ENCODE data around the gene LARP4B. TPM values are rescaled to one million over a fixed set of nuclear protein-coding genes. Genes with fewer than 3 reads are reported as not detected.
A peak's percentile ranks its signal among the peaks of the same experiment; 100 is the strongest.

The LARP4B gene
- total RNA-seq = 101 TPM in 2 replicates
- 22.9 and 27.4 TPM in 2 replicates for polyA plus RNA-seq
- polyA plus RNA-seq (2011; cell fraction: cytosol; rRNA removed) = 23.0 and 26.8 TPM in 2 replicates
- polyA plus RNA-seq (2011; cell fraction: nucleus; rRNA removed) = 98.7 and 106 TPM in 2 replicates
- 33.7 and 34.0 TPM in 2 replicates for polyA plus RNA-seq (2012)
- polyA minus RNA-seq = 115 and 135 TPM in 2 replicates
- 44.7 TPM for polyA minus RNA-seq (2011; cell fraction: cytosol; rRNA and poly(A)+ RNA removed)
- 132 and 144 TPM in 2 replicates for polyA minus RNA-seq (2011; cell fraction: nucleus; rRNA and poly(A)+ RNA removed)
- percentile 94 among the genes with signal in this experiment for Bru-seq, nascent RNA
- percentile 87 among the genes with signal in this experiment for BruChase-seq, experiment 1, labeled RNA remaining after a 6-hour chase
- BruChase-seq, experiment 2, labeled RNA remaining after a 2-hour chase = percentile 93 among the genes with signal in this experiment
- long read RNA-seq, full-length matches to known transcripts = 17 of 52 reads
- long read RNA-seq, partial matches to known transcripts = 9 of 52 reads
- long read RNA-seq, other reads (novel, unspliced or antisense) = 26 of 52 reads

- FAIRE-seq (peak; percentile 77), DNase-seq (ENCODE audit: low read depth, low spot score) (peak; percentile 98)
- no peaks in the 10 kb centered on the region for H3K27me3 ChIP-seq (ENCODE audit: control insufficient read depth in 2 of 2, insufficient read depth in 2 of 2, low read length in 2 of 2)
- H3K4me2 ChIP-seq (ENCODE audit: insufficient read depth, low read length) = peak within 1 kb of the TSS; percentile 97
- peak within 1 kb of the TSS; percentile 28 to 82 (median 77) for H3K4me3 ChIP-seq (replicated peaks in 1 of 3; ENCODE audit: insufficient read depth in 1 of 3, low read depth in 1 of 3, low read length in 3 of 3)
- peaks cover 6% of the 10 kb centered on the region for H4K20me1 ChIP-seq (replicated peaks; ENCODE audit: control insufficient read depth, extremely low read depth, insufficient read depth, low read length)
- peaks cover 12% of the 10 kb centered on the region for H3K4me1 ChIP-seq (ENCODE audit: control insufficient read depth, extremely low read depth, insufficient read depth, low read length)
- H2AFZ ChIP-seq (ENCODE audit: low read depth, low read length) = peak within 1 kb of the TSS; percentile 49
- no peaks in the 10 kb centered on the region for H3K9me3 ChIP-seq (replicated peaks; ENCODE audit: control insufficient read depth, insufficient read depth, low read length)
- intact Hi-C loops (cut with micrococcal nuclease) (loop anchor here (1.0 to 2.0 kb wide), 2 partner anchors 57 to 118 kb away; partner anchors contain the start of genes GTPBP4 and IDI1), dilution Hi-C loops (cut with MboI; ENCODE audit: extremely low pct_ligation_motif_present, low sequenced_read_pairs) (no loop called here)
- H3K9me1 ChIP-seq (replicated peaks; ENCODE audit: control insufficient read depth, extremely low read depth, insufficient read depth, low read length) = no peaks in the 10 kb centered on the region
- POLR2A ChIA-PET = interaction anchor here (0.8 to 2.2 kb wide), 2 partner anchors 55 to 125 kb away, joined by 5 read pairs; partner anchors contain the start of gene WDR37
- H3K79me2 ChIP-seq (ENCODE audit: control insufficient read depth, insufficient read depth, low read length) = peaks cover 48% of the 10 kb centered on the region
- no peak for TF ChIP-seq FOS (IDR thresholded peaks at IDR 0.05; ENCODE audit: borderline replicate concordance, insufficient read depth, low read length)
- no peak for TF ChIP-seq MYC (IDR thresholded peaks at IDR 0.05; ENCODE audit: low read depth, low read length)
- TF ChIP-seq CTCF (IDR thresholded peaks at IDR 0.05; ENCODE audit: extremely low read depth in 1 of 2, insufficient read depth in 1 of 2, low read depth in 1 of 2, low read length in 2 of 2) = no peak
- peak; percentile 36 for TF ChIP-seq POLR2A (IDR thresholded peaks at IDR 0.05; ENCODE audit: low read depth, low read length)
- TF ChIP-seq POLR2AphosphoS5 (IDR thresholded peaks at IDR 0.05; ENCODE audit: insufficient read depth, low read depth, low read length) = peak; percentile 69
- no peak for TF ChIP-seq GATA2 (IDR thresholded peaks at IDR 0.05; ENCODE audit: insufficient read depth, insufficient read length, low read depth, low read length)
- no TSS peak for BruUV-seq (replicated peaks)
- CTCF ChIA-PET = interaction anchor here (1.0 kb wide), 2 partner anchors 13 to 143 kb away, joined by 3 read pairs; no protein-coding TSS in a partner anchor
- H3K9ac ChIP-seq (replicated peaks; ENCODE audit: extremely low read depth, insufficient read depth, low read length) = peak within 1 kb of the TSS; percentile 70
- no peaks in the 10 kb centered on the region for H3K36me3 ChIP-seq (ENCODE audit: control insufficient read depth in 2 of 2, extremely low read depth in 1 of 2, insufficient read depth in 2 of 2, low read length in 2 of 2)
- H3K27ac ChIP-seq (ENCODE audit: insufficient read depth, low read depth, low read length) = peak within 1 kb of the TSS; percentile 67
Measured at GRCh38 chr10:931326-932318, at the start of gene LARP4B. TSS of gene LARP4B (minus strand) at chr10:931705. CDS start at chr10:885721, 45,984 bp downstream.

Measured in endothelial cell of umbilical vein (primary cell).